ENCODE measurements around the gene CETP.
"Not testable (repeated sequence)": the region's sequence is repeated elsewhere in the genome, so short reads cannot be mapped to it uniquely, and the experiment has no call there.

CETP gene

DNA sequence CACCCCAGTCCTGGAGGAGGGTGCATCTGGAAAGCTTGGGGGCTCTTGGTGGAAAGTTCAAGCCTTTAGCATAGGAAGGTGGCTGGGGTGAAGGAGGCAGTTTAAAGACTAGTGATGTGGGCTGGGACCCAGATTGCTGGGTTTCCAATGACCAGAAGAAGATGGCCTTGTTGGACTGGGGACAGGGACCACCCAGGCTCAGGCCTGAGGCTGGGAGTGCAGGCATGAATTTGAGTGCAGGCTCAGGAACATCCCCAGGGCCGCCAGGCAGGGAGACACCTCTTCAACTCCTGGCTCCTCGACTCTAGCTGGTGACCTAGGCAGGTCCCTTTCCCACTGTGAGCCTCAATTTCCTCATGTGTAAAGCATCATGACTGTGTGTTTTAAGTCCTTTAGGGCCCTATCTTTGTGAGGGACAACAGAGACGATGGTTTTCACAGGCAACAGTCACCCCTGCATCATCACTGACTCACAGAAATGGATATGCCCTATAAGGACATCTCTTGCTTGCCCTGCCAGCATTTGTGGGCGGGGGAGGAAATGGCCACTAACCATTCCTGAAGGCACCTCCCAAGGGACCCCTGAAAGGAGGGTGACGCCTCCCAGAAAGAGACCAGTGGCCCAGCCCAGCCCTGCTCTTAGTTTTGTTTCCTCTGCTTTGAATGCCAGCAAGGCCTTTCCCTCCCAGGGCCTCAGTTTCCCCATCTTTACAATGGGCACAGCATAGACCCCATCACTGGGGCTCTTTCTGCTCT, 38.7 kb downstream of the CETP start:
- peak; percentile 92 for DNase-seq

DNA sequence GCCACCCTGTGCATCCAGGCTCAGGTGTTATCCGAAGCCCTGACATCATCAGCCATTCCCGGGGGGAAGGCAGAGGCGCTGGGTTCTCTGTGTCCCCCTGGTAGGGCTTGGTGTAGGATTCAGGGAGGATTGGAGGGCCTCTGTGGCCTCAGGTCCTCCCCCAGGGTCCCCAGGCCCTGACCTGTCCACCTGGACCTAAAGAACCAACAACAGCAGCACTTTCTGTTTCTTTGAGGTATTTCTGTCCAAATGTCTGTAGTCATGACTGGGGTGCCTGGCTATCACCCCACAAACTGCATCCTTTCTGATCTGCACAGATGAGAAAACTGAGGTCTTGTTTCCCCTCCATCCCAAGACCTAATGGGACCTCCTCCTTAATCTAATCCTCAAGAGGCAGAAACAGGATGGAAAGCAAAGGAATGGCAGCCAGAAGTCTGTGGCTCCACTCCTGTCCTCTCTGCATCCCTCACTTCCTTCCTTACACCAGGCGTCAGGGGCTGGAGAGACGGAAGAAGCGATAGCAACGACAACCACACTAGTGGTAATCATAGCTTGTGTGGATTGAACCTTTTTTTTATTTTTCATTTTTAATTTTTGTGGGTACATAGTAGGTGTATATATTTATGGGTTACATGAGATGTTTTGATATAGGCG, 39.4 kb downstream of the CETP start:
- no peak for DNase-seq

DNA sequence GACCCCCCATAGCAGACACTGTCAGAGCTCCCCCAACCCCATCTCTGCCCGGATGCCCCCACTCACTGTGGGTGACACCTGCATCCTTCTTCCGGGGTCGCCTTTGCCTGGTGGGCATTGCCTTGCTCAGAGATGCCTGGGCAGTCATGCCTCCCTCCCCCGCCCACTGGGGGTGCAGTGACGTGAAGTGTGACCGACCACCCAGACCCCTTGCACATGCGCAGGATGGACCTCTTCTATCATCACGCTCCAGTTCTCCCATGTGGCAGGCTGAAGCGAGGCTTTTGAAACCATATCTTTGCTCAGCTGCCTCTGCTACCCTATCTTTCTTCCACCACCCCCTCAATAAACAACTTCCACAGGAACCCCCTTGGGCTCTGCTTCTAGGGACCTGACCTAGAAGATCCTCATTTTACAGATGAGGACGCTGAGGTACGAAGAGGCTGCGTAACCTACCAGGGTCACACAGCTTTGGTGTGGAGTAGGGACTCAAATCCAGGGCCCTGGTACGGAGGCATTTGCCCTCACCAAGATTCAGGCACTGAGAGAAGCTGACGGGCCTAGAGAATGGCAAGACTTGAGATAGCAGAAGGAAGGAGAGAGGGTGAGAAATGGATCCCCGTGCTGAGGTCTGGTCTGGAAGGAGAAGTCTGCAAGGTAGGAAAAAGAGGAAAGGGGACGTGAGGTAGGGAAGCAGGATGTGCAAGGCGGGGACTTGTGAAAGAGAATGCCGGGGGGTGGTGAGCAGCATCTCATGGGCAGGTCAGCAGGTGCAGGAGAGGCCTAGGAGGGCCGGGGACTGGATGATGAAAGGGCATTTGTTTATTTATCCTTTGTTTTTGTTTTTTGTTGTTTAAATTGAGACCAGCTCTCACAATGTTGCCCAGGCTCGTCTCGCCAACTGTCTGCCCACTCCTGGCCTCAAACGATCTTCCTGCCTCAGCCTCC, 42.0 kb downstream of the CETP start:
- DNase-seq, result no peak

DNA sequence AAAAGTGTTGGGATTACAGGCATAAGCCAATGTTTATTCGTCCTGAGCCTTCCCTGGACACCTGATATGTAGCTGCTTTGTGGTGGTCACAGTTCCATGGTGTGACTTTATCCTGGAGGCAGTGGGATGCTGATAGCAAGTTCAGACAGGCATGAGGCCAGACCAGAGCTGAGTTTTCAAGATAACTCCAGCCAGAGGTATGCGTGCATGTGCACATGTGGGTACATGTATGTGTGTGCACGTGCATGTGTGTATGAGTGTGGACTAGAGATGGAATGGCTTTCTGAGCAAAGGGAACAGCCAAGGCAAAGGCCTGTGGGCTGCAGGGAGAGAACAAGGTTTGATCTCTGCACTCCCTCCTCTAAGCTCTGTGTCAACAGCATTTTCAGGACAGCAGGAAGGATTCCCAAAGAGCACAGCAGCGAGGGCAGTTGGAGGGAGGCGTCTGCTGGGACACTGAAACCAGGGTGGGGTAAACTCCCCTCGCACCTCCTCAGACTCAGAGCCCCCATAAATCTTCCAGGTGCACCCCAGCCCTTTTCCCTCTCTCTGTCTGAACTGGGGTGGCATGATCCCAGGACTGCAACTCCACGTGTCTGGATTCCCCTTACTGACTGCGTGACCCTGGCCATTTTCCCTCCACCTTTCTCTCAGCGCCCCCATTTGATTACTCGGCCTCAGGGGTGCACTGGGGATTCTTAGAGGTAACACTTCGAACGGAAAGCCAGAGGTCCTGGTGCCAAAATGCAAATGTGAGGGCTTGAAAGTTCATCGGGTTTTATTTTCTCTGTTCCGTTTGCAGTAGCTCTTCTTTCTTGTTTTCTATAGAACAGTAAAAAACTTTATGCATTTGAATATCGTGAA, 42.9 kb downstream of the CETP start:
- DNase-seq, result no peak

DNA sequence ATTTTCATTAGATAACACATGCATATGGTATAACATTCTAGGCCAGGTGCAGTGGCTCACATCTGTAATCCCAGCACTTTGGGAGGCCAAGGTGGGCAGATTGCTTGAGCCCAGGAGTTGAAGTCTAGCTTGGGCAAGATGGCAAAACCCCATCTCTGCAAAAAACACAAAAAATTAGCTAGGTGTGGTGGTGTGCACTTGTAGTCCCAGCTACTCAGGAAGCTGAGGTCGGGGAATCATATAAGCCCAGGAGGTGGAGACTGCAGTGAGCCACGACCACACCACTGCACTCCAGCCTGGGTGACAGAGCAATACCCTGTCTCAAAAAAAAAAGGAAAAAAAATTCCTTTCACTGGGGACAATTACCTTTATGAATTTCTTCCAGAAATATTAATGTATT, 43.8 kb downstream of the CETP start:
- not testable (repeated sequence) for DNase-seq

DNA sequence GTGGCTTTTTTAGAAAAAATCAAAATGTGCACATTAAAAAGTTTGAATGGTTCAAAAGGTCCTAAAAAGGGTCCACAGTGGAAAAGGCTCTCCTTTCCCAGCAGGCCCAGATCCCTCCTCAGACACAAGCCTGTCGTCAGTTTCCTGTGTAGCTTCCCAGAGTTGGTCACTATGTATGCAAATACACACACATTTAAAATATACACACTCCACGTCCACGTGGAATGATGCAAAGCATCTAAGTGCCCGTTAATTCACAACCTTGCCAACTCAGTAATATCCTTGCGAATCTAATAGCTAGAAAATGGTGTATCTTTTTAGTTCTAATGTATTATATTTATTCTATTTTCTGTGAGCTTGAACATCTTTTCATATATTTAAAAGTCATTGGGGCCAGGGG, 45.3 kb downstream of the CETP start:
- DNase-seq, result no peak

DNA sequence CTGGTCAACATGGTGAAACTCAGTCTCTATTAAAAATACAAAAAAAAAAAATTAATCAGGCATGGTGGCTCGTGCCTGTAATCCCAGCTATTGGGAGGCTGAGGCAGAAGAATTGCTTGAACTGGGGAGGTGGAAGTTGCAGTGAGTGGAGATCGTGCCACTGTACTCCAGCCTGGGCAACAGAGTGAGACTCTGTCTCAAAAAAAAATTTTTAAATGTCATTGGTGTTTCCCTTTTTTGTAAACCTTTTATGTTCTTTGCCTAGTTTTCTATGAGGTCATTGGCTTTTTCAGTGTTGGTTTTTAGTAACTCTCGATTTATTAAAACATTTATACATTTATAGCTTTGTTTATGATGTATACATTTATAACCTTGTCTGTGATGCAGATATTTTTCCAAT, 45.8 kb downstream of the CETP start:
- DNase-seq, result no peak

DNA sequence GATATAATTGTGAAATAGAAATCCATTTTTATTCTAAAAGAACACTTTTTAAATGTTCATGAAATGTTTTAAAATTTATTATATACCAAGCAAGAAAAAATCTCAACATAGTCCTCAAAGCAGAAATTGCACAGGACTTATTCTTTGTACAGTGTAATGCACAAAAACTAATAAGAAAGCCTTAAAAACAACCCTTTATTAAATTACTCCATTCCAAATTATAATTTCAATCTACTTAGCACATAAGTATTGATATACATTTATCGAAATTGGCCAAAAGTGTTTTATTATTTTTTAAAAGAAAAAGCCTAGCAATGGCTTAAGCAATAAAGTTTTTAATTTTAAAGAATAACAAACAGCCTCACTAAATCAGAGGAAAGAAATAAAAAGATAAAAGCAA, 46.7 kb downstream of the CETP start:
- no peak for DNase-seq

DNA sequence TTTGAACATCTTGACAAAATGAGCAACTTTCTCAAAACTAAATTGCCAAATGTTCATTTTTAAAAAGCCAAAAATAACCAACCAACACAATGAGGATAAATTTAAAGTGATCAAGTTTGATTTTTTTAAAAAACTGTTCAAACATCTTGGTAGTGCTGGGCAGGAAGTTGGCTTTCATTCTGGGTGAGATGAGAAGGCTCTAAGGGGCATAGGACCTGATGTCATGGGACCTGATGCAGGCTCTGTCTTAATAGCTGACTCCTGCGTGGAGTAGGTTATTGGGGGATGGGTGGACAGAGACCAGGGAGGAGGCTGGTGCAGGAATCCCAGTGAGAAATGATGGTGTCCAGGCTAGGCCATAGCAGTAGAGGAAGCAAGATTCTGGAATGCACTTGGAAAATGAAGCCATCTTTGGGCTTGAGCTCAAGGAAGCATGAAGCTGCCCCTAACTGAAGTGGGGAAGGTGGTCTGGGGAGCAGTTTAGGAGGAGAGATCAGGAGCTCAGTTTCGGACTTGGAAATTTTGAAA, 48.0 kb downstream of the CETP start:
- no peak for DNase-seq

DNA sequence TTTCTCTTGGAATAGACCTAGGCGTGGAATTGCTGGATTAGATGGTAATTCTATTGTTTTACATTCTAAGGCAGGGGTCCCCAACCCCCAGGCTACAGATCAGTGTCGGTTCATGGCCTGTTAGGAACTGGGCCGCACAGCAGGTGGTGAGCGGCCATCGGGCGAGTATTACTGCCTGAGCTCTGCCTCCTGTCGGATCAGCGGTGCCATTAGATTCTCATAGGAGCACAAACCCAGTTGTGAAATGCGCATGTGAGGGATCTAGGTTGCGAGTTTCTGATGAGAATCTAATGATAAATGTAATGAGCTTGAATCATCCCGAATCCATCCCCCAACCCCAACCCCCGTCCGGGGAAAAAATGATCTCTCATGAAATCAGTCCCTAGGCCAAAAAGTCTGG, 50.6 kb downstream of the CETP start:
- no peak for DNase-seq

DNA sequence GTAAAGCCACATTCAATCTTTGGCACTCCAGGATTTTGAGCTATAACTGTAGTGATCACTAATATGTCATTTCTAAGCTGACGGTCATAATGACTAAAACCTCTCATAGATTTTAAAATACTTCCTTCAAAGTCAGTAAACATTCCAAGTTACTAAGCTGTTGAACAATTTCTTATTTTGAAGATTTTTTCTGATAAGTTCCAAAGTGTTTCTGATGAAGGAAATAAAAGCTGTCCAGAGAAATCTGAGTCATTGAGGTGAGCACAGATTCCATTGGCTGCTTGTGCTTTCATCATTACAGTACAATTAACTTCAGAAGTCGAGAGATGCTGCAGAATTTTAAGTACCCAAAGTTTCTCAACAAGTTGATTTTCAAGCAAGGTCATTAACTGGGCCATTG, 51.5 kb downstream of the CETP start:
- DNase-seq, result peak; percentile 68

DNA sequence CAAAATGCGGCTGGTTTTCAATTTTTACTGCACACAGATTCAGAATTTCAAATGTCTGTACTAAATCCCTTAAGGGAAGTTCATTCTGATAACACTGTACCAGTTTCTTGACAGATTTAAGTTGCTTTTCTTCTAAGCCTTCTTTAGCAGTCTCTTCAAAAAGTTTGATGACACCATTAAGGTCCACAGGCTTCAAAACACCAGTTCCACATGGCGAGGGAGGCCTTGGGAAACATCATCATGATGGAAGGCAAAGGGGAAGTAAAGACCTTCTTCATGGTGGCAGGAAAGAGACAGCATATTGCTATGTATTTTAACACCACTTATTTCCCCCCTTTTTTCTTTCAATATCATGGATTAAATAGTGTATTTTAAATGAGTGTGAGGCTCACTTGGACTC, 52.2 kb downstream of the CETP start:
- DNase-seq, result no peak

DNA sequence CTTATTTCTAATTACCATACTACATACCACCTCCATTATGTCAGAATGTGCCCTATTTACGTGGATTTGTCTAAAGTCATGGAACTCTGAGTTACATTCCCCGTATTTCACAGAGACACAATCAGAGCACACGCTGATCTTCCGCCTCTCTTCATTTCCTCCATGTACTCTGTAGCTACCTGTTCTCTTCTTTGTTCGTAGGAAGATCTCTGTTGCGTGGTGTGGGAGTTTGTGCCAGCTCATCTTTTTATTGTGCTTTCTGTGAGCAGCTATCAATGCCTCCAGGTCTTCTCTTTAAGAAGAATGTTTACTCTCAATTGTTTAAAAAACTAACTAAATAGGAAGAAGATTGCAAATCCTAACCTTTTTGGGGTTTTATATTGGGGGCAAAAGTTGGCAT, 54.6 kb downstream of the CETP start:
- DNase-seq, result no peak

DNA sequence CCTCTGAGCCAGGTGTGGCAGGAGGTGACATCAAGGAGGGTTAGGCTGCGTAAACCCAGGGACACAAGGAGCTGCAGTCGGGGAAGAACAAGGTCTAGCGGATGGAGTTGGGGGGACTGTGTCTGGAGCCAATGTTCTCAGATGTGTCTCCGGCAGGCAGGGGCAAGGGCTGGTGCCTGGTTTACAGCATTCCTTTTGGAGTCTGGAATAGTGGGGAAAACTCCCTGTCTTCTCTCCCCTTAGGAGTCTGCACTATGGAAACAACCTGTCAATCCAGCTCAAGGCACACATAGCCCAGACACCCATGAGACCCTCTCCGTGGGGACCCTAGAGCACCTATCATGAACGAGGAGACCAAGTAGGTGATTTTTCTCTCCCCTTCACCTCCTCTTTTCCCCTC, 55.1 kb downstream of the CETP start:
- DNase-seq, result no peak

DNA sequence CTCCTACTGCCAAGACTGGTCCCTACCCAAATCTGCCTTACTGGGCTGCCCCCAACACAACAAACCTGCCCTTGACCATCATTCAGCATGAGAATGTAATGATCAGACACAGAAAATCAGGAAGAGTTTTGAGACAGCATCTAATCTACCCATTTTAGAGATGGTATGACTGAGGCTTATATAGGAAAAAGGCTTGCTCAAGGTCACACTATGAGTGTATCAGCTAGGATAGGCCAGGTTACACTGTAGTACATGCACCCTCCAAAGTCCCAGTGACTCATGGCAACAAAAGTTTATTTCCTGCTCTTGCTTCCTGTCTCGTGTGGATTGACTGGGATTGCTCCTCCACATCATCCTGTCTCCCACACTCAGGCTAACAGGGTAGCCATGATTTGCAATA, 55.5 kb downstream of the CETP start:
- DNase-seq, result peak; percentile 29

DNA sequence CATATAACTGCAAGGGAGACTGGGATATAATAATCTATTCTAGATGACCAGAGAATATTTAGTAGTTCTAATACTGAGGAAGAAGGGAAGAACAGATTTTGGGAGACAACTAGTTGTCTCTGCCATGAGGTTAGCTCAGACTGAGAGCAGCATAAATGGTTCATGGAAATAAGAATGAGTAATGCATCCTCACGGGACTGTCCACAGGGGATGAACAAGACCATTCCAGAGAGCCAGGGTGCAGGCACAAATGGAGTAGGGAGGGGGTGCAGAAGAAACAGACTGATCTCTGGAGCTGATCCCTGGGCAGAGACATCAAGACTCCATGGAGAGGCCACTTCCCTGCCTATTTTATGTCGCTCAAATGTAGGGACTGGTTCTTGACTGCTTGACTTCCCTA, 58.0 kb downstream of the CETP start:
- DNase-seq, result peak; percentile 43

DNA sequence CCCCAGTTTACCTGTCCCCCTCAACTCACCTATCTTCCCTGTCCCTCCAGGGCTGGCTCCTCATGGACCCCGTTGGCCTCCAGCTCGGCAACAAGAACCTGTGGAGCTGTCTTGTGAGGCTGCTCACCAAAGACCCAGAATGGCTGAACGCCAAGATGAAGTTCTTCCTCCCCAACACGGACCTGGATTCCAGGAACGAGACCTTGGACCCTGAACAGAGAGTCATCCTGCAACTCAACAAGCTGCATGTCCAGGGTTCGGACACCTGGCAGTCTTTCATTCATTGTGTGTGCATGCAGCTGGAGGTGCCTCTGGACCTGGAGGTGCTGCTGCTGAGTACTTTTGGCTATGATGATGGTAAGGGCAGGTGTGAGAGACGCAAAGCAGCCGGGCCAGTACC, 58.9 kb downstream of the CETP start:
- no peak for DNase-seq

DNA sequence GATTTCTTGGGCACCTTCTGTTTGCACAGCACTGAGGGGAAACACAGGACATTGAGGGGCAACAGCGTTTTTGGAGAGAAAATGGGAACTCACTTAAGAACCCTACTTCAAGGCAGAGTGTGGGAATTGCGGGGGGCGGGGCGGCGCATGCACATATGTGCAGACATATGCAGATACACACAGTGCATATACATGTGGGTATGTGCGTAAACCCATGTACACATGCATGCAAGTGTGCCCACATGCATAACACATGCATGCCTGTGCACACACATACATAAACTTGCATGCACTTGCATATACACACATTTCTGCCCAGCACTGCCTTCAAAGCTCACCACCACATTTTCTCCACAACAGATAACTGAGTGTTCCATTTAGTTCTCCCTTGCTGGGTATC, 60.0 kb downstream of the CETP start:
- DNase-seq, result no peak

DNA sequence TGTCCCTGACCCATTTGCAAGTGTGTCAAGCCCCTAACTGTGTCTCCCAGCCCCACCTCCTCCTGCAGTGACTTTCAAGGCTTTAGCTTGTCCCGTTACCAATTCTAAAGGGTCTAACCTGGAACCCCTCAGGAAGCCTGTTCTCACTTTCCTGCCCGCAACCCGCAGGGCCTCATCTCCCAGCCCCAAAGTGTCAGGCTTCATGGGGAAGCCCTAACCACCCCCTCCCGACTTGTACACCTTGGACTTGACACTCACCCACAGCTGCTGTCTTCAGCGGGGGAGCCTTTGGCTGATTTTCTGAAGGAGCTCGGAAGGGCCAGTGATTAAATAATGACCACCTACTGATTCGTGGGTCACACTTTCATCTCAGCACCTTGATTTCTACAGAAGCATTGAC, 60.7 kb downstream of the CETP start:
- no peak for DNase-seq

DNA sequence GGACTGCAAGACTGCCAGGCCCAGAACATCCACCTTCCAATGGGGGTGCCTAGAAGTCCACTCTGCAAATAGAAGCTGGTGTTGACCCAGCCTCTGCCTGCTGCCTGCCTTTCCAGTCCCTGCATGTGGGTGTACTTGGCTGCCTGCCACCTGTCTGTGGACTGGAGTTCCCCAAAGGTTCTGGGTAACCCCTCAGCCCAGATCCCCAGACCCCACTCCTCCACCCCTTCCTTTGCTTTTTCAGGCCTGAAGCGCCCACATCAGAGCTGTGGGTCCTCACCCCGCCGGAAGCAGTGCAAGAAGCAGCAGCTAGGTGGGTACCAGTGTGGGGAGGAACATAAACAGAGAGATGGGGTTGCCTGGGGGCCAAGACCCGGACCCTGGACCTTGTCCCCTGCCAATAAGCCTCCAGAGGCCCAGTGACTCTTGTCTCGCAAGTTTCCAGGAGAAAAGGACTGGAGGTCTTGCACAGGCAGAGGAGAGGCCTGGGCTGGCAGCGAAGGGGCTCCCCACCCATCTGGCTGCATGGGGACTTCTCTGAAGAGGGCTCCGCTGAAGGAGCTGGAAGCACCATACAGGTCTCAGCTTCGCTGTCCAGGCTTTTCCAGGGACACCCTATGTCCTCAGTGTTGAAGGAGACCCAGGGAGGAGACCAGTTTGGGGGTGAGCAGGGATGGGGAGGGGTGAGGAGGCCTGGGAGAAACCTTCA, 61.9 kb downstream of the CETP start:
- DNase-seq, result no peak

DNA sequence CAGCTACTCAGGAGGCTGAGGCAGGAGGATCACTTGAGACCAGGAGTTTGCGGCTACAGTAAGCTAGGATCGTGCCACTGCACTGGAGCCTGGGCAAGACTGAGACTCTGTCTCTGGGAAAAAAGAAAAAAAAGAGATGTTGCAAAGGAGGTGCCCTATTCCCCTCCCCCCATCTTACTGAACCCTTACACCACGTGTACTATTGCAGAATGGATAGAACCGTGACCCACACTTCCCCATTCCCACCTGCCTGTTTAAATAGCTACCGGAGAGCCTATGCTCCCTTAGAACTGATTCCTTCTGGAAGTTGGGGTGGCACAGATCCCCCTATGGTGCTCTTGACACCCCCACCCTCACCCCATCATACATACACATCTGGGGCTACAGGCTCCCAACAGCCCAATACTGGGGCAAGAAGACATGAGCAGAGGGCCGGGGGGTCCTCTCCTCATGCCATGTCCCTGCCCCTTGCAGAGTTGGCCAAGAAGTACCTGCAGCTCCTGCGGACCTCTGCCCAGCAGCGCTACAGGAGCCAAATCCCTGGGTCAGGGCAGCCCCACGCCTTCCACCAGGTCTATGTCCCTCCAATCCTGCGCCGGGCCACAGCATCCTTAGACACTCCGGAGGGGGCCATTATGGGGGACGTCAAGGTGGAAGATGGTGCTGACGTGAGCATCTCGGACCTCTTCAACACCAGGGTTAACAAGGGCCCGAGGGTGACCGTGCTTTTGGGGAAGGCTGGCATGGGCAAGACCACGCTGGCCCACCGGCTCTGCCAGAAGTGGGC, 63.3 kb downstream of the CETP start:
- no peak for DNase-seq
